Measurements from ENCODE around the gene TARS1. TPM values are rescaled to one million over a fixed set of nuclear protein-coding genes. Genes with fewer than 3 reads are reported as not detected.

TARS1 gene
- total and polyA plus RNA-seq, 2 of the 8 experiments (the other 6 are each of a cell fraction or from before 2014, with no cell fraction given), result 94.4 to 445 TPM

- TF ChIP-seq MAFK (IDR thresholded peaks at IDR 0.05; ENCODE audit: low read depth, low read length), result no peak
These were observed 40.1 kb downstream of the TARS1 start (continued) for GRCh38 chr5:33480876-33481275.
